ENCODE data around the gene RSRC2. TPM values are rescaled to one million over a fixed set of nuclear protein-coding genes. Genes with fewer than 3 reads are reported as not detected.
"Not testable (repeated sequence)": the region's sequence is repeated elsewhere in the genome, so short reads cannot be mapped to it uniquely, and the experiment has no call there.

The RSRC2 gene
- total RNA-seq, 1 experiment from 2014 or later, result 93.1 TPM

- TF ChIP-seq PRDM15 (CRISPR knock-in tag; IDR thresholded peaks at IDR 0.05), result no peak
- TF ChIP-seq FOXK1 (CRISPR knock-in tag; IDR thresholded peaks at IDR 0.05), result no peak
- TF ChIP-seq ZBTB21 (CRISPR knock-in tag; IDR thresholded peaks at IDR 0.05; ENCODE audit: borderline replicate concordance), result no peak
- no peak for TF ChIP-seq E2F1 (CRISPR knock-in tag; IDR thresholded peaks at IDR 0.05)
- TF ChIP-seq PREB (CRISPR knock-in tag; IDR thresholded peaks at IDR 0.05; ENCODE audit: borderline replicate concordance), result no peak
- no peak for TF ChIP-seq ATF2 (CRISPR knock-in tag; IDR thresholded peaks at IDR 0.05; ENCODE audit: borderline replicate concordance, low read depth)
- no peak for TF ChIP-seq CDX4 (CRISPR knock-in tag; IDR thresholded peaks at IDR 0.05; ENCODE audit: borderline replicate concordance)
Measured at GRCh38 chr12:122571821-122572220, 45.1 kb upstream of the RSRC2 start (continued).

GRCh38 chr12:122570006-122570405 lies 43.3 kb upstream of the RSRC2 start:
- H3K4me3 Mint-ChIP-seq; H3K4me1 Mint-ChIP-seq; H3K27me3 Mint-ChIP-seq (ENCODE audit: low read depth); DNase-seq (ENCODE audit: low spot score); POLR2A ChIA-PET; H3K9me3 Mint-ChIP-seq; H3K27ac Mint-ChIP-seq; ATAC-seq: not testable (repeated sequence)
- peaks cover 45% of the 10 kb centered on the region for H3K36me3 Mint-ChIP-seq
- CTCF ChIA-PET, result interaction anchor here (0.9 kb wide), 1 partner anchor 170 kb away, joined by 3 read pairs; no protein-coding TSS in a partner anchor

GRCh38 chr12:122569288-122569687 lies 42.6 kb upstream of the RSRC2 start:
- POLR2A ChIA-PET, result no interaction called here
- Mint-ChIP-seq H3K4me1 (no peaks in the 10 kb centered on the region), H3K9me3 (no peaks in the 10 kb centered on the region), H3K4me3 (no peak overlapping the region), H3K36me3 (peaks cover 42% of the 10 kb centered on the region), H3K27ac (no peak overlapping the region), H3K27me3 (ENCODE audit: low read depth) (no peaks in the 10 kb centered on the region)
- ATAC-seq, result no peak
- no peak for DNase-seq (ENCODE audit: low spot score)
- CTCF ChIA-PET, result interaction anchor here (0.9 kb wide), 1 partner anchor 170 kb away, joined by 3 read pairs; no protein-coding TSS in a partner anchor
- TF ChIP-seq CTCF (IDR thresholded peaks at IDR 0.05) (no peak), GABPB1 (CRISPR knock-in tag; IDR thresholded peaks at IDR 0.05) (no peak), NFE2L1 (CRISPR knock-in tag; IDR thresholded peaks at IDR 0.05) (no peak), CREM (CRISPR knock-in tag; IDR thresholded peaks at IDR 0.05) (no peak), EMX1 (CRISPR knock-in tag; IDR thresholded peaks at IDR 0.05) (no peak), AR (CRISPR knock-in tag; IDR thresholded peaks at IDR 0.05) (no peak), ZNF138 (CRISPR knock-in tag; conservative IDR thresholded peaks at IDR 0.05) (no peak), ELF4 (CRISPR knock-in tag; IDR thresholded peaks at IDR 0.05; ENCODE audit: low read depth) (no peak), NFYB (CRISPR knock-in tag; conservative IDR thresholded peaks at IDR 0.05; ENCODE audit: low read depth) (no peak), SMAD3 (CRISPR knock-in tag; IDR thresholded peaks at IDR 0.05; ENCODE audit: borderline replicate concordance) (no peak), NR3C1 (CRISPR knock-in tag; conservative IDR thresholded peaks at IDR 0.05; ENCODE audit: low read depth) (no peak), USF1 (CRISPR knock-in tag; IDR thresholded peaks at IDR 0.05) (no peak)
